Caco-2 (cell line): ENCODE data around the gene RNF223. TPM values are rescaled to one million over a fixed set of nuclear protein-coding genes. Genes with fewer than 3 reads are reported as not detected.

Experiments used
- BruUV-seq: library from RNA; stranded (reverse); fragments of 400-500 nt; replicated peaks from 2 replicates; lab custom pipeline; 2021; lab: Mats Ljungman, UMichigan
- CTCF ChIA-PET: fragments of 300-600 bp; sonication (Branson Sonifier 250); formaldehyde crosslinking; loops from one replicate; lab custom pipeline; 2022; ENCODE audit warnings: antibody characterized with exemption; lab: Charles Lee
- POLR2A ChIA-PET: fragments of 300-600 bp; sonication (Branson Sonifier 250); formaldehyde crosslinking; loops from one replicate; lab custom pipeline; 2022; ENCODE audit warnings: antibody characterized with exemption; lab: Charles Lee
- DNase-seq, 2 experiments: peaks; one replicate each; pipeline versions ENCODE4 v3.0.0 to v3.0.0-alpha.2; 2020 to 2022
- H3K27me3 ChIP-seq: replicated peaks from 2 replicates; pipeline ENCODE4 v1.6.0; 2011; ENCODE audit warnings: low read length; ENCODE audit not compliant: control insufficient read depth, insufficient read depth
- H3K36me3 ChIP-seq: 2 replicates; pipeline ENCODE4 v1.5.1; 2011; ENCODE audit warnings: low read length; ENCODE audit not compliant: control insufficient read depth, insufficient read depth
- H3K4me1 ChIP-seq: fragments of 250-450 bp; sonication (Bioruptor Pico); 2 replicates; pipeline ENCODE4 v1.5.1; 2020; ENCODE audit warnings: mild to moderate bottlenecking
- H3K4me3 ChIP-seq: 2 replicates; pipeline ENCODE4 v1.5.1; 2011; ENCODE audit warnings: low read depth, mild to moderate bottlenecking, control low read depth, low read length
- H3K9me3 ChIP-seq: fragments of 250-450 bp; sonication (Bioruptor Pico); 2 replicates; pipeline ENCODE4 v1.5.1; 2020; ENCODE audit warnings: mild to moderate bottlenecking, moderate library complexity
- H3K27ac Mint-ChIP-seq: one replicate; pipeline ENCODE4 v1.8.0; 2022; ENCODE audit warnings: mixed read lengths; ENCODE audit not compliant: unreplicated experiment
- H3K27me3 Mint-ChIP-seq: one replicate; pipeline ENCODE4 v1.8.0; 2022; ENCODE audit warnings: mixed read lengths; ENCODE audit not compliant: insufficient read depth, unreplicated experiment
- H3K36me3 Mint-ChIP-seq: one replicate; pipeline ENCODE4 v1.8.0; 2022; ENCODE audit warnings: mild to moderate bottlenecking, mixed read lengths; ENCODE audit not compliant: insufficient read depth, unreplicated experiment
- H3K4me1 Mint-ChIP-seq: one replicate; pipeline ENCODE4 v1.8.0; 2022; ENCODE audit warnings: low read depth, mixed read lengths; ENCODE audit not compliant: unreplicated experiment
- H3K4me3 Mint-ChIP-seq: one replicate; pipeline ENCODE4 v1.8.0; 2022; ENCODE audit warnings: mild to moderate bottlenecking, moderate library complexity, mixed read lengths; ENCODE audit not compliant: unreplicated experiment
- H3K9me3 Mint-ChIP-seq: one replicate; pipeline ENCODE4 v1.8.0; 2022; ENCODE audit warnings: mixed read lengths; ENCODE audit not compliant: unreplicated experiment
- CTCF ChIP-seq, 2 experiments: fragments of 200-600 bp in 1 of 2; IDR thresholded peaks; 1 replicate in 1 of 2; 2 replicates in 1 of 2; pipeline versions ENCODE4 v1.5.1 to v1.8.0; 2011 to 2022; ENCODE audit warnings: antibody characterized with exemption in 1 of 2, control low read depth in 1 of 2, inconsistent platforms in 1 of 2, low read depth in 1 of 2, low read length in 1 of 2, mild to moderate bottlenecking in 1 of 2, moderate library complexity in 1 of 2; ENCODE audit not compliant: insufficient read depth in 1 of 2, severe bottlenecking in 1 of 2, unreplicated experiment in 1 of 2
- intact Hi-C: fragments of 100-400 bp; cut with micrococcal nuclease; formaldehyde crosslinking; loops from one replicate; pipeline ENCODE4 v1.10.0; 2022; ENCODE audit not compliant: unreplicated experiment
- total RNA-seq: library from RNA; stranded (reverse); gene quantifications from 2 replicates; pipeline ENCODE4 v1.2.3, GENCODE V29; 2022

RNF223 gene
- total RNA-seq, 1 experiment from 2014 or later, result 0.57 TPM

- no TSS peak for BruUV-seq
- no peaks in the 10 kb centered on the region for H3K27me3 ChIP-seq
- Mint-ChIP-seq H3K36me3 (peaks cover 39% of the 10 kb centered on the region), H3K27ac (peak overlapping the region; percentile 25), H3K4me3 (peak overlapping the region; percentile 67), H3K4me1 (peaks cover 13% of the 10 kb centered on the region), H3K27me3 (no peaks in the 10 kb centered on the region), H3K9me3 (no peaks in the 10 kb centered on the region)
- peaks cover 3% of the 10 kb centered on the region; the same call in 1 of the 2 replicates for H3K36me3 ChIP-seq
- TF ChIP-seq CTCF (IDR thresholded peaks at IDR 0.05; ENCODE audit: insufficient read depth in 1 of 2, low read depth in 1 of 2, low read length in 1 of 2, severe bottlenecking in 1 of 2, unreplicated experiment in 1 of 2), result no peak
- no peak for DNase-seq
- CTCF ChIA-PET, result interaction anchor here (0.7 kb wide), 1 partner anchor 85 kb away, joined by 8 read pairs; no protein-coding TSS in a partner anchor
- POLR2A ChIA-PET, result interaction anchor here (1.4 kb wide), 1 partner anchor 16 kb away, joined by 3 read pairs; no protein-coding TSS in a partner anchor
- H3K4me1 ChIP-seq, result peaks cover 45% of the 10 kb centered on the region
- intact Hi-C loops, result no loop called here
- H3K4me3 ChIP-seq, result no peak overlapping the region
- H3K9me3 ChIP-seq, result no peaks in the 10 kb centered on the region
Measured at GRCh38 chr1:1022302-1023009, 51.6 kb downstream of the RNF223 start.

DNA sequence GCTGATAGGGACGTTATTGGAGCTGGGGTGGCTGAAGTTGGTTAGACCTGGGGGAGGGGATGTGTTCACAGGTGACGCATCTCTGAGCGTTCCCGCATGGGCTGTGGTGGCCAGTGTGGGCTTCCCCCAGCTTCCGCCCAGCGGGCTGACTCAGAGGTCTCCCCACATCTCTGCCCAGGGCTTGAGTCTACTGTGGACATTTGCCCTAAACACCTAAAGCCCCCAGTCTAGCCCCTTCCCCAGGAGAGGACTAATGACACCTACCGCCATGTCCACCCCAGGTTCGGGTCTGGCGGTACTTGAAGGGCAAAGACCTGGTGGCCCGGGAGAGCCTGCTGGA is 52.2 kb downstream of the RNF223 start:
- DNase-seq, result no peak
- Mint-ChIP-seq H3K36me3 (peaks cover 38% of the 10 kb centered on the region), H3K4me1 (peaks cover 13% of the 10 kb centered on the region), H3K27me3 (no peaks in the 10 kb centered on the region), H3K27ac (no peak overlapping the region), H3K4me3 (peak overlapping the region; percentile 67), H3K9me3 (no peaks in the 10 kb centered on the region)
- H3K4me3 ChIP-seq, result peak overlapping the region; percentile 88
- H3K9me3 ChIP-seq, result no peaks in the 10 kb centered on the region
- POLR2A ChIA-PET, result no interaction called here
- TF ChIP-seq CTCF (IDR thresholded peaks at IDR 0.05; ENCODE audit: insufficient read depth in 1 of 2, low read depth in 1 of 2, low read length in 1 of 2, severe bottlenecking in 1 of 2, unreplicated experiment in 1 of 2), result no peak
- intact Hi-C loops, result no loop called here
- H3K4me1 ChIP-seq, result peaks cover 45% of the 10 kb centered on the region
- CTCF ChIA-PET, result interaction anchor here (0.7 kb wide), 1 partner anchor 84 kb away, joined by 8 read pairs; no protein-coding TSS in a partner anchor
- H3K27me3 ChIP-seq, result no peaks in the 10 kb centered on the region
- H3K36me3 ChIP-seq, result peaks cover 3% of the 10 kb centered on the region; the same call in 1 of the 2 replicates
- no TSS peak for BruUV-seq

DNA sequence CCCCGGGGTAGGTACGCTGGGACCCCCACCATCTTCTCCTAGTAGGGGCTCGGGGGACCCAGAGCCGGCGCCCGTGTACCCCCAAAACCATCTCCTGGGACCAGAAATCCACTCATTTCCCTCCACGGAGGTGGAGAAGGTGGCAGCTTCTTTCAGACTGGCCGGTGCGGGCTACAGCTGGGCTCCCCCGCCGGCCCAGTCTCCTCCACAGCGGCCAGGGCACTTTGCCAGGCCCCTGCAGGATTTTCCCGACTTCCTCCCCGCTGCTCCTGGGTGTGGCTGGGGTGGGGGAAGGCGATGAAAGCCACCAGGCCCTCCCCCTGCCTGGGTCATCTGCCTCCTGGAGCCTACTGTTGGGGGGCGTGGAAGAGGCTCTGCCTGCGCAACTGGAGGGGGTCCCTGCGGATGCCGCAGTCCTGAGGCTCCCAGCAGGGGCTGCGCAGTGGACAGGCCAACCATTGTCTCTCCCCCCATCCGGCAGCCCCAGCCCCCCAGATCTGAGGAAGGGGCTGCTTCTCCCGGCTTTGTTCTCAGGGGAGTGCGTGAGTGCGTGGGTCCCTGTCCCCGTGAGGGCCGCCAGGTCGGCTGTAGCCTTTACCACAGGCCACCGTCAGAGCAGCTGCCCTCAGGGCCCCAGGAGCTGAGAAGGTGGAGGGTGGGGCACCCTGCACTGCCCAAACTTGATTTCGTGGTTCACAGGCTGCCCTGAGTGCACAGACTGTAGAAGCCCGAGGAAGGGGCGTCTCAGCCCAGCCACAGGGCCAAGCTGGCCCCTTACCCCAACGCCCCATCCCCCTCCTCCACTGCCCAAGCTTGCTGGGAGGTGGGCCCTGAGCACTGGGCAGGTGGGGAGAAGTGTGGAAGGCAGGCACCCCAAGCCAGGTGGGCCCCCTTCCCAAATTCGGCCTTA is 52.8 kb downstream of the RNF223 start:
- H3K4me1 ChIP-seq, result peaks cover 45% of the 10 kb centered on the region
- peaks cover 3% of the 10 kb centered on the region; the same call in 1 of the 2 replicates for H3K36me3 ChIP-seq
- TF ChIP-seq CTCF (IDR thresholded peaks at IDR 0.05; ENCODE audit: insufficient read depth in 1 of 2, low read depth in 1 of 2, low read length in 1 of 2, severe bottlenecking in 1 of 2, unreplicated experiment in 1 of 2), result no peak
- peak overlapping the region; percentile 88 for H3K4me3 ChIP-seq
- Mint-ChIP-seq H3K9me3 (no peaks in the 10 kb centered on the region), H3K4me3 (peak overlapping the region; percentile 67), H3K27ac (peak overlapping the region; percentile 32), H3K36me3 (peaks cover 33% of the 10 kb centered on the region), H3K27me3 (no peaks in the 10 kb centered on the region), H3K4me1 (peaks cover 13% of the 10 kb centered on the region)
- no peaks in the 10 kb centered on the region for H3K9me3 ChIP-seq
- intact Hi-C loops, result no loop called here
- ChIA-PET POLR2A (no interaction called here), CTCF (interaction anchor here (0.7 kb wide), 1 partner anchor 83 kb away, joined by 8 read pairs; no protein-coding TSS in a partner anchor)
- BruUV-seq, result TSS peak; percentile 31
- DNase-seq, result no peak
- H3K27me3 ChIP-seq, result no peaks in the 10 kb centered on the region
